Measurements from ENCODE around the gene CIPC.

CIPC gene

GRCh38 chr14:77088645-77089044 lies 9.4 kb upstream of the CIPC start:
- Histone ChIP-seq H3K9ac (ENCODE audit: low read depth, low read length) (peak overlapping the region; percentile 53; the same call in 1 of the 2 replicates), H3K4me1 (ENCODE audit: control insufficient read depth, insufficient read depth, low read length) (peaks cover 37% of the 10 kb centered on the region), H3K27me3 (ENCODE audit: control insufficient read depth, insufficient read depth, low read length) (no peaks in the 10 kb centered on the region), H3K36me3 (ENCODE audit: control insufficient read depth, insufficient read depth, low read length) (no peaks in the 10 kb centered on the region), H3K9me3 (ENCODE audit: control insufficient read depth, insufficient read depth, low read length) (no peaks in the 10 kb centered on the region), H3K27ac (ENCODE audit: low read depth, low read length) (peak overlapping the region; percentile 89), H3K4me3 (ENCODE audit: low read depth, low read length) (peak overlapping the region; percentile 34; the same call in 1 of the 2 replicates)

DNA sequence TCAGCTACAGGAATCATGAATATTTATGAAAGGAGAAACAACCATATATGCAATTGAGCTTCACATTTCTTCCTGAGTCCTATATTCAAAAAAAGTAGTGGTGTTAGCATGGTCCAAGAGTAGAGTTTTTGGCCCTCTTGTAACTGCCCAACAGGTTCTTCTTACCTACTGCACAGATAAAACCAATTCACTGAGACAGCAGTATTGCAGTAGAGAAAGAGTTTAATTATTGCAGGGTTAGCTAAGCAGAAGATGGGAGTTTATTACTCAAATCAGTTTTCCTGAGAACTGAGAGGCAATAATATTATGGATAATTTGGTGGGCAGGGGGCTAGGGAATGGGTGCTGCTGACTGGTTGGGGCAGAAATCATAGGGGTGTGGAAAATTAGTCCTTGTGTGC lies 6.5 kb upstream of the CIPC start:
- no peak overlapping the region for H3K4me3 ChIP-seq (ENCODE audit: low read depth, low read length)
- H3K27me3 ChIP-seq (ENCODE audit: control insufficient read depth, insufficient read depth, low read length), result no peaks in the 10 kb centered on the region
- no peaks in the 10 kb centered on the region for H3K36me3 ChIP-seq (ENCODE audit: control insufficient read depth, insufficient read depth, low read length)
- no peaks in the 10 kb centered on the region for H3K9me3 ChIP-seq (ENCODE audit: control insufficient read depth, insufficient read depth, low read length)
- no peak overlapping the region for H3K27ac ChIP-seq (ENCODE audit: low read depth, low read length)
- H3K9ac ChIP-seq (ENCODE audit: low read depth, low read length), result no peak overlapping the region
- peaks cover 26% of the 10 kb centered on the region for H3K4me1 ChIP-seq (ENCODE audit: control insufficient read depth, insufficient read depth, low read length)

- no peak overlapping the region for H3K9ac ChIP-seq (ENCODE audit: low read depth, low read length)
- no peaks in the 10 kb centered on the region for H3K36me3 ChIP-seq (ENCODE audit: control insufficient read depth, insufficient read depth, low read length)
- no peak overlapping the region for H3K4me3 ChIP-seq (ENCODE audit: low read depth, low read length)
- H3K4me1 ChIP-seq (ENCODE audit: control insufficient read depth, insufficient read depth, low read length), result peaks cover 23% of the 10 kb centered on the region
- H3K27me3 ChIP-seq (ENCODE audit: control insufficient read depth, insufficient read depth, low read length), result no peaks in the 10 kb centered on the region
- no peaks in the 10 kb centered on the region for H3K9me3 ChIP-seq (ENCODE audit: control insufficient read depth, insufficient read depth, low read length)
- no peak overlapping the region for H3K27ac ChIP-seq (ENCODE audit: low read depth, low read length)
Measured at GRCh38 chr14:77092676-77093075, 5.4 kb upstream of the CIPC start.

DNA sequence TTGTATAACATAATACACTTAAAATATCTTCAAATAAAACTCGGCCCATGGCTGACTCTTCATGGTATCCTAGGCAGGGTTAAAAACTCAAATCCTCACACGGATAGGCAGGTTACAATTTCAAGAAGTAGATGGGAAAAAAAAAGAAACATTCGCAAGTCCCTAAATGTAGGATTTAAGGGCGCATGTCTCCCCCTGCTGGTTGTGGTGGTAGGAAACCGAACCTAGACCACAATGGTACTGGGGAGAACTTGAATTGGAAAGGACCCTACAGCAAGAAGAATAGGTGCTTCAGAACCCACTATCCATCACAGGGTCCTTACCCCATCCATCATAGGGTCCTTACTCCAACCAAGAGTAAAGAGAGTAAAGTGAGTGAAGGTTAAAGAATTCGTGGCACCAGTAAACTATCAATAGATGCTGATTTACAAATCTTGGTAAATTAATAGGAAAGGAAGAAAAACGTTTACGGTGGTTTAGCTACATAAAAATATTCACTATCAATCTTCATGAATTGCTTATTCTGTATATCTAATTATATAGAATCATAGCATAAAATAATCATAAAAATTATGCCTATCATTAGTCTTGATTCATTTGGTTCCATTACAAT lies 3.3 kb upstream of the CIPC start:
- Histone ChIP-seq H3K4me1 (ENCODE audit: control insufficient read depth, insufficient read depth, low read length) (peaks cover 18% of the 10 kb centered on the region), H3K36me3 (ENCODE audit: control insufficient read depth, insufficient read depth, low read length) (no peaks in the 10 kb centered on the region), H3K27ac (ENCODE audit: low read depth, low read length) (no peak overlapping the region), H3K4me3 (ENCODE audit: low read depth, low read length) (no peak overlapping the region), H3K9ac (ENCODE audit: low read depth, low read length) (no peak overlapping the region), H3K27me3 (ENCODE audit: control insufficient read depth, insufficient read depth, low read length) (no peaks in the 10 kb centered on the region), H3K9me3 (ENCODE audit: control insufficient read depth, insufficient read depth, low read length) (no peaks in the 10 kb centered on the region)

- H3K27ac ChIP-seq (ENCODE audit: low read depth, low read length), result peak overlapping the region; percentile 97
- no peaks in the 10 kb centered on the region for H3K9me3 ChIP-seq (ENCODE audit: control insufficient read depth, insufficient read depth, low read length)
- H3K4me1 ChIP-seq (ENCODE audit: control insufficient read depth, insufficient read depth, low read length), result peaks cover 24% of the 10 kb centered on the region
- peak overlapping the region; percentile 95 for H3K4me3 ChIP-seq (ENCODE audit: low read depth, low read length)
- H3K9ac ChIP-seq (ENCODE audit: low read depth, low read length), result peak overlapping the region; percentile 84
- H3K27me3 ChIP-seq (ENCODE audit: control insufficient read depth, insufficient read depth, low read length), result no peaks in the 10 kb centered on the region
- H3K36me3 ChIP-seq (ENCODE audit: control insufficient read depth, insufficient read depth, low read length), result no peaks in the 10 kb centered on the region
Measured at GRCh38 chr14:77097006-77097699, 905 bp upstream of the CIPC start.

DNA sequence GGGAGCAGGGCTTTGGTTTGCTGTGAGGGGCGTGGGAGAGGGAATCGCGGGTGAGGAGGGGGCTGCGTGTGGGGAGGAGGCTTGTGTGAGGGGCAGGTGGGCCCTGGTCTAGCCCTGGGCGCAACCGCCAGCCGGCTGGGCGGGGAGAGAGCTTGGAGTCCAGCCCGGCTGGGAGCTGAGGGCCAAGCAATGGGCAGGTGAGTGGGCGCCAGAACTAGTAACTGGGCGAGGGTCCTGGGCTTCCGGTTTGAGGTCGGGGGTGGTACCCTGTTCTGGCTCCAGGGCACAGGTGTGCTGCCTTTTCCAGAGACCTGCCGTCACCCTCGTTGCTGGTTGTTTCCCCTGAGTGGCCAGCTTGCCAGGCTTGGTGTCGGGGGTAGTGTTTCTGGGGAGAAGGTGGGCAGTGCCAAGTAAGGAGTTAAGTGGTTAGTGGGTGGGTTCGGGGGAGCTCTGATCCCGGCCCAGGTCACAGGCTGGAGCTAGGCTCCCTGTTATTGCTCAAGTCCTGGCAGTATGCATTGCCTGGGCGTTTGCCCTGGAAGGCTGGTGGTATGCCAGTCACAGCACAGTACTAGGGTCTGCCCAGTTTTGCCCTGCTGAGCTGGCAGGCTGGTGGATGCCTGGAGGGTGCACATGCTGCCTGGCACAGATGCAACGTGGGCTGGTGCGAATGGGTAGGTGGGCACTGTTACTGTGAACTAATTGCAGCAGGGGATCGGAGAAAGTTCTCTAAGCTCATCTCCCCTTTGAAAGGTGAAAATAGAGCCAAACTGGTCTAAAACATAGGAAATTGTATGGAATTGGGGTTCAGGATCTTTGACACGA lies 683 bp downstream of the CIPC start:
- Histone ChIP-seq H3K27ac (ENCODE audit: low read depth, low read length) (peak overlapping the region; percentile 69), H3K4me1 (ENCODE audit: control insufficient read depth, insufficient read depth, low read length) (peaks cover 24% of the 10 kb centered on the region)

GRCh38 chr14:77099425-77100167 lies 1.5 kb downstream of the CIPC start:
- Histone ChIP-seq H3K27ac (ENCODE audit: low read depth, low read length) (peak overlapping the region; percentile 44), H3K4me1 (ENCODE audit: control insufficient read depth, insufficient read depth, low read length) (peaks cover 30% of the 10 kb centered on the region), H3K9ac (ENCODE audit: low read depth, low read length) (no peak overlapping the region), H3K4me3 (ENCODE audit: low read depth, low read length) (peak overlapping the region; percentile 95), H3K27me3 (ENCODE audit: control insufficient read depth, insufficient read depth, low read length) (no peaks in the 10 kb centered on the region), H3K9me3 (ENCODE audit: control insufficient read depth, insufficient read depth, low read length) (no peaks in the 10 kb centered on the region), H3K36me3 (ENCODE audit: control insufficient read depth, insufficient read depth, low read length) (peaks cover 3% of the 10 kb centered on the region; the same call in 1 of the 2 replicates)

More for the DNA sequence above, 683 bp downstream of the CIPC start:
- Histone ChIP-seq H3K36me3 (ENCODE audit: control insufficient read depth, insufficient read depth, low read length) (no peaks in the 10 kb centered on the region), H3K27me3 (ENCODE audit: control insufficient read depth, insufficient read depth, low read length) (no peaks in the 10 kb centered on the region), H3K4me3 (ENCODE audit: low read depth, low read length) (peak overlapping the region; percentile 95), H3K9ac (ENCODE audit: low read depth, low read length) (peak overlapping the region; percentile 73), H3K9me3 (ENCODE audit: control insufficient read depth, insufficient read depth, low read length) (no peaks in the 10 kb centered on the region)

DNA sequence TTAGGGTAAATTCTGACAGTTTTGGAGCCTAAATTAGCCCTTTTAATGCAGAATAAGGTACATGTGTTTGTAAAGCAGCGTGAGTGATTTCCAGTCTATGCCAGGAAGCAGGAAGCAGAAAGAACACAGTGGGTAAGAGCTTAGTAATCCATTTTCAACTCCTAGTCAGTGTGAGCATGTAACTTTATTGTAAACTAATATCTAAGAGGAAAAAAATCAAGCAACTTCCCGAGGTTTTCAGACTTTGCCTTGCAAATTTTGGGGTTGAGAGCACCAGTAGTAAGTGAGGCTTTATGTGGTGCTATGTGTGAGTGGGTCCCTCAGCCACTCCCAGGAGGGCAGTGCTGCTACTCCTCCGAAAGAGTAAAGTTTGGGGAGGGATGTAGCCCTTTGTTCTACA lies 2.9 kb downstream of the CIPC start:
- H3K27me3 ChIP-seq (ENCODE audit: control insufficient read depth, insufficient read depth, low read length), result no peaks in the 10 kb centered on the region
- peaks cover 7% of the 10 kb centered on the region for H3K36me3 ChIP-seq (ENCODE audit: control insufficient read depth, insufficient read depth, low read length)
- H3K4me3 ChIP-seq (ENCODE audit: low read depth, low read length), result no peak overlapping the region
- H3K9me3 ChIP-seq (ENCODE audit: control insufficient read depth, insufficient read depth, low read length), result no peaks in the 10 kb centered on the region
- H3K27ac ChIP-seq (ENCODE audit: low read depth, low read length), result no peak overlapping the region
- no peak overlapping the region for H3K9ac ChIP-seq (ENCODE audit: low read depth, low read length)
- peaks cover 42% of the 10 kb centered on the region for H3K4me1 ChIP-seq (ENCODE audit: control insufficient read depth, insufficient read depth, low read length)

DNA sequence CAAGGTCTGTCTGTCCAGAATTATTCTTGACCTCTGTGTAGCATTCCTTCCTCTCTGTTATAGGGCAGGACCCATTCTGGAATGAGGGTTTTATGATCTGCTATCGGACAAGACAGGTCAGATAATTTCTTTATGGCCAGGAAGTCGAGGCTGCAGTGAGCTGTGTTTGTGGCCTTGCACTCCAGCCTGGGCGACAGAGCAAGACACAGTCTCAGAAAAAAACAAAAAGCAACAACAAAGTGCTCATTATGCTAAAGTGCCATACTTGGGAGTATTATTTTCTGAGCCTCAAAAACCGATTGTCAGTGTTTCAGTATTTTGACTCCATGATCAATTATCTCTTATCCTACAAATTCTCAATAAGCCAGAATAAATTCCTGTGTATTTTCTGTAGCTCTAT lies 4.1 kb downstream of the CIPC start:
- no peak overlapping the region for H3K27ac ChIP-seq (ENCODE audit: low read depth, low read length)
- H3K9me3 ChIP-seq (ENCODE audit: control insufficient read depth, insufficient read depth, low read length), result no peaks in the 10 kb centered on the region
- H3K4me3 ChIP-seq (ENCODE audit: low read depth, low read length), result no peak overlapping the region
- H3K4me1 ChIP-seq (ENCODE audit: control insufficient read depth, insufficient read depth, low read length), result peaks cover 40% of the 10 kb centered on the region
- H3K9ac ChIP-seq (ENCODE audit: low read depth, low read length), result no peak overlapping the region
- no peaks in the 10 kb centered on the region for H3K27me3 ChIP-seq (ENCODE audit: control insufficient read depth, insufficient read depth, low read length)
- H3K36me3 ChIP-seq (ENCODE audit: control insufficient read depth, insufficient read depth, low read length), result peaks cover 19% of the 10 kb centered on the region

GRCh38 chr14:77103475-77103874 lies 5.4 kb downstream of the CIPC start:
- Histone ChIP-seq H3K27me3 (ENCODE audit: control insufficient read depth, insufficient read depth, low read length) (no peaks in the 10 kb centered on the region), H3K27ac (ENCODE audit: low read depth, low read length) (no peak overlapping the region), H3K4me1 (ENCODE audit: control insufficient read depth, insufficient read depth, low read length) (peaks cover 39% of the 10 kb centered on the region), H3K4me3 (ENCODE audit: low read depth, low read length) (no peak overlapping the region), H3K9ac (ENCODE audit: low read depth, low read length) (no peak overlapping the region), H3K9me3 (ENCODE audit: control insufficient read depth, insufficient read depth, low read length) (no peaks in the 10 kb centered on the region), H3K36me3 (ENCODE audit: control insufficient read depth, insufficient read depth, low read length) (peaks cover 31% of the 10 kb centered on the region)
